HG02798 (cell line): ENCODE results near the gene TMEM53.

ENCODE experiments used
- ATAC-seq: cut with Tn5 transposase; IDR thresholded peaks from one replicate; pipeline ENCODE4 v1.9.1; 2021; ENCODE audit warnings: mild to moderate bottlenecking; ENCODE audit not compliant: unreplicated experiment, poor library complexity

TMEM53 gene

DNA sequence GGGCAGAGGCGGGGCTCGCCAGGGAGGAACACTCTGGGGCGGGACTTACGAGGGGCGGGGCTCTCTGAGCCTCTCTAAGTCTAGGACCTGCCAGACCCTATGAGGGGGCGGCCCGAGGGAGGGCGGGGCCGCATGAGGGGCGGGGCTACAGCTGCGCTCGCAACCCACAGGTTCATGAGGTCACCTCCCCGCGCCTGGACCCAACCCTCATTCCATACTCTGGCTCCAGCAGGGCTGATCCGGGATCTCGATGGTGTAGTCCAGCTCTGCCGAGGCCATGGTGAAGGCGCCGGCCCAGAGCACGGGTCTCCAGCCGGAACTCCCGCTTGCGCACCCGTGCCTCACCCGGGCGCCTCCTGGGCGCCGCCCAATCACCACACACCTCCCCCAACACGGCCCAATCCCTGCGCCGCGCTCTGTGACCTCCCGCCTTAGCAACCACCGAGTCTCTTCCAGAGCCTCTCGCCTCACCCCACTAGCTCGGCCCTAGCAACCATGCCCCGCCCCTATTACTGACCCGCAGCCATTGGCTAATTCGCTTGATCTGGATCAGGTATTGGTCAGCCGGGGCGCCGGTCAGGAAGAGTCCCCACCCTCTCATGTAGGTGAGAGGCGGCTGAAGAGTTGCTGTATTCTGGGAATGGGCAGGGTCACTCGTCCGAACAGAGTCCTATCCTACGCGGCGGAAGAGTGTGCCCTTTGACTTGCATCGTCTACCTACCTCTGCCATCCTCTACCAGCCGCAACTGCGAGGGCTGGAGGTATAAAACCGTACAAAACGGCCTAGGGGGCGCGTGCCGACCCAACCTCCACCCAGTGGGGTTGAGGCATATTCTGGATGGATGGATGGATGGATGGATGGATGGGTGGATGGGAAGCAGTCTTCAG lies at the start of gene TMEM53, which contains the start of gene ARMH1:
Gene TMEM53 (minus strand): TSS at position 369 of the 888 bp plus-strand sequence. CDS start 90 bp downstream, at position 279.
Gene ARMH1 (plus strand): TSS at position 602 of the 888 bp plus-strand sequence. CDS start 14,984 bp downstream, outside the sequence.
- peak; percentile 95 for ATAC-seq

DNA sequence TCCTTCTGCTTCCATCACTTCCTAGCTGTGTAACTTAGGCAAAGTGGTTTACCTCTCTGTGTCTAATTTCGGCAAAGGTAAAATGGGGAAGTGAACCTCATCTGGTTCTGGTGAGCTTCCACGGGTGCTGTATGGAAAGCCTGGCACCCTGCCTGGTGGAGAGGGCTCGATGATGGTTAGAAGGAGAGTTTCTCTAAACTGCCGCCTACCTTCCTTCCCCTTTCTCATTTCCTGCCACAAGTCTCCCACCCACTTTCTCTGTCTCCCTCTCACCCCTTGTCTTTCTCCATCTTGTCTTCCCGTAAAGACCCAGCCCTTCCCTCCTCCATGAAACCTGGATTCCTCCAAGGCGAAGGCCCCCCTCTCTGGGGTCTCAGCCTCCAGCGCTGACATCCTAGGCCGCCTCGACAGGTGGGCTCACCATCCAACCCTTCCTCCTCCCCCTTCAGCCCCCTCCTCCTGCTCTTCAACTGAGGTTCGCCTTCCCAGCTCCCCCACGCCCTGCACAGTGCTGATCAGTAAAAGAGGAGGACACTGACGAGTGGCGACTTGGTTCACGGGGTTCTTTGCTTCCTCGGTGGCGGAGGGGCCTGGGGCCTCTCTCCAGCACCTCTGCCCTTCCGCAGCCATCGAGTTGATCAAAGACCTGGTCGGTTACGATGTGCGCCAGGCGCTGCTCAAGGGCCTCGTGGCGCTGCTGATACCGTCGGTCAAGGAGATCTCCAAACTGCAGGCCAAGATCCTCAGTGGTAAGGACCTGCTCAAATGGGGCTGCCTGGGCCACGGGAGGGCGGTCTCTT lies 49.4 kb upstream of the TMEM53 start:
- ATAC-seq: no peak

DNA sequence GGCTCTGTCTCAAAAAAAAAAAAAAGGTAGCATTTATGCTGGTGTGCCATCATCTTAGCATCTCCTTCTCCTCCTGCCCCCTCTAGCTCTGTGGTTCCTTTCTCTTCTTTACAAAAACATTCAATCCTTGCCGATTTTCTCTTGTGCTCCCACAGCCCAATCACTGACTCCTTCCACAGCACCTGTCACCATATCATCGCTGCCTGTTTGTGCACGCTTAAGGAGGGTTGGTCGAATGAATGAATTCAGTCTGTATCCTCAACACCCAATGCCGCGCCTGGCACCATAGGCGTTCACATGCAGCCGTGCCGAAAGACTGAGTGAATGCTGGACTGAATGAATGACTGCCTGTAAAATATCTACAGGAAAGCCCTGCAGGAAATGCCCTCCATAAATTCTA lies 48.8 kb upstream of the TMEM53 start:
- ATAC-seq: no peak

DNA sequence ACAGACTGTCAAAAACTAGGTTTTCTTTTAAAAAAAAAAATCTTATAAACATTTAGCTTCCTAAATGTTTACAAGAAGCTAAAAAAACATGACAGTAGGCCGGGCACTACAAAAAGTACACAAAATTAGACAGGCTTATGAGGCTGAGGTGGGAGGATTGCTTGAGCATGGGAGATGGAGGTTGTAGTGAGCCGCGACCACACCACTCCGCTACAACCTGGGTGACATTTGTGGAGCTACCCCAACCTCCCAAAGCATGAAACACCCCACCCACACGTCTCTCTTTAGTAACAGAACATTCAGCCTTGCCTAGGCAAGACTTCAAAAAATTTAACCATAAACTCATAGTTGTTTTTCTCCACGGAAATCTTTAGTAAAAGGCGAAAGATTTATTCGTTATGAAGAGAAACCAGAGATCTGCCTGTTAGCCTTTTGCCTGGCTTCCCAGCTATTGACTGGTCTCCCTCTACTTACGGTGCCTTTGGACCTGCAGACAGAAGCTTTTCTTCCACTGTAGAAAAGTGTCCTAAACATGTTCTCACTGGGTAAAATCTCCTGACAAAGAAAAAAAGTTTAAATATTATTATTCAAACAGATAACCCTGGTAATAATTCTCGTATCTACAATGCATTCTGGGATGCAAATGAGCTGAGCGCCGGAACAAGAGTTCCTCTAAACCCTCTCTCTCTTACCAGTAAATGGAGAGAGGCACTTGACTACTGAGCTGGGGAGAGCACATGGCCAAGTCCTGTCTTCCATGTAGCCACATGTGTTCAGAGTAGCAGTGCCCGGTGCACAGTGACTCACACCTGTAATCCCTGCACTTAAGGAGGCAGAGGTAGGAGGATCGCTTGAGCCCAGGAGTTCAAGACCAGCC lies 47.4 kb upstream of the TMEM53 start:
- peak; percentile 79 for ATAC-seq

DNA sequence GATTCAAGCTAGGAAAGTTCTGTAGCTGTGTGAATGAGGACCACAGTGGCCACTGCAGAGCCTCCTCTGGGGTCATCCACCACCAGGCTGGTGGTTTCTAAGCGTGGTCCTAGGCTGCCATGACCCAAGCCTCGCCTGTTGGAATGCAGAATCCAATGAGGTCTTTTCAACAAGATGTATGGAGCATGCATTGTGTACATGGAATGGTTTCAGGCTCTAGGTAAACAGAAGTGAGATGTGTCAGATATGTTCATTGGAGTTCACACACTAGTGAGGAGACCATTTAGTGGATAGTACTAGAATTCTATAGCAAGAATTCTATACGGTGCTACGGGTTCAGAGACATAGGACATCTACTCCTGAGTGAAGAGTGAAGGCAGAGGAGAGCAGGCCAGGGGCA lies 46.0 kb upstream of the TMEM53 start:
- no peak for ATAC-seq

DNA sequence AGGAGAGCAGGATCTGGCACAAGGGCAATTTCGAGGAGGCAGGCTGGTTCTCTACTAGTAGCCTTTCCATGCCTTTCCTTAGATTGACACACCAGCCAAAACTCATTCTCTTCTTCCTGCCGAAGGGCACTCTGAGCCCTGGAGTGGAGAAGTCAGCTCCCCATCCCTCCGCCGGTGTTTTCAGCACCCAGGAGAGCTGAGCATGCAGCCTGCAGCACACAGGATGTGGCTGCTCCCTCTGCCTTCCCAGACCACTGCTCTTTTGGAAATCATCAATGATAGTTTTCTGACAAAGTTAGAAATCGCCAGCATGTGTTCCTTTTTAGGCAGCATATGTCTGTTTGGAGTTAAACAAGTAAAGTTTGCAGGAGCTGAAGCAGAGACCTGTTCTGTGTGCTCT lies 45.0 kb upstream of the TMEM53 start:
- no peak for ATAC-seq

DNA sequence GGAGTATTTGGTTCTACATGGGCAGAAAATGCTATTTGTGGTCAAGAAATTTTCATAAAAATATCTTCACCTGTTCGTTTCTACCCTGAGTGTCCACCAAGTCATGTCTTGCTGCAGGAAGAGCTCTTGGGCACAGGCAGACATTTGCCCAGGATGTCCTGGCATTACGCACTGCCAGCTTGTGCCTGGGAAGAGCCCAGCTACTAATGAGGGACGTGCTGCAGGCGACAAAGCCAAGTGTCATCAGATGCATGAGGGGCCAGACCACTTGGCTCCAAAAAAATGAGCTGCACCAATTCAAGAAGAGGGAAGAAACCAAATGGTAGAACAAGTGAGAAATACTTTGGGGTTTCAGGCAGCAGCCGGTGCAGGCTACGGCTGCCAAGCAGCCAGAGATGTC lies 43.8 kb upstream of the TMEM53 start:
- no peak for ATAC-seq

DNA sequence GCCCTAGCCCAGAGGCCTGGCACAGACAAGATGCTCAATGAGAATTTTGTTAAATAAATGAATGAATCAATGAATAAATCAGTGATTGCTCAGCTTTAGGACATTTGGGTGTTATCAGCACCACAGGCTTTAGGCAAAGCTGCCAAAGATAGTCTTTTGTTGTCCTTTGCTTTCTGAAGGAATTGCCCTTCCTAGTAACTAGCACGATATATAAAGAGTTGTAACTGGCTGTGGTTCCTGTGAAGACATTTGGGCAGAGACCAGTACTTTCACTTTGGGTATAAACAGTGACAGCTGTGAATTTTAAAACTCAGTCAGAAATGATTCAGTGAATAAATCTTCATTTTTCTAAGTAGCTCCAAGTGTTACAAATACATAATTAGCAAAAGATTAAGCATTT lies 43.4 kb upstream of the TMEM53 start:
- ATAC-seq: no peak

DNA sequence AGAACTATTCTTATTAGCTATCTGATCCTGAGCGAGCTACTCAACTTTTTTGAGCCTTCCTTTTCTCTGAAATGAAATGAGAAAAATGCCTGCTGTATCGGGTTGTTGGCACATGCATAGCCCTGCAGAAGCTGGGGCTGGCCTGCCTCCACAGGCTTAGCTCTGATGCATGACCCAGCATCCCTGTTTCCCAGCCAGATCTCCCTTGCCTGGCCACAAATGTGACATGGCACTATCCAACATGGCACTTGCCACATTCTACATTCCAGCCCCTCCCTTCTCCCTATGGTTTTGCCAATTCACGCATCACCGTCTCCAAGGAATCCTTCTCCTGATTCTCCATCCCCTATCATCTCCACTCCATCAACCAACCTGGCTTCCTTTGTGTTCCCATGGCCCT lies 42.9 kb upstream of the TMEM53 start:
- ATAC-seq: no peak

DNA sequence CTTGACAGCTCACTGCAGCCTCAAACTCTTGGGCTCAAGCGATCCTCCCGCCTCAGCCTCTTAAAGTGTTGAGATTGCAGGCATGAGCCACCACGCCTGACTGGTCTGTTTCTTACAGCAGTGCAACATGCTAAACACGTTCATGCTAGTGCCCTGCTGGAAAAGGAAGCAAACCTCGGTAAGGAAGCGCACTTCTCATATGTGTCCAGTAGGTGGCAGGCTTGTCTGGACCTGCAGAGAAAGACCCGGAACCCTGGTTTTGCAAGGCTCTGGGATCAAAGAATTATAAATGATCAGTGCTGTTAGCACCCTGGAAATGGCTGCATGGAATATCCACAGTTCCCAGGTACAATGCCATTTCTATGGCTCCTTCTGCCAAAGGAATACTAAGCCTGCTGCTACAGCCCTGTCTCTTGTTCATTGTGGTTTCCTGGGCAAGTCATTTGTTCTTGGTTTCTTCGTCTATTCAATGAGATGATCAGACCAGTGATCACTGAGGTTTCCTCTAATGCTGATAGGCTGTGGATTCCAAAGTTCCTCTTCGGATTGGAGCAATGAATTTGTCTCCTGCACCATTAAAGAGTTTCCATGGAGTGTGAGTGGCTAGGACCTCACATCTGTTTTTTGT lies 40.8 kb upstream of the TMEM53 start:
- peak; percentile 66 for ATAC-seq

DNA sequence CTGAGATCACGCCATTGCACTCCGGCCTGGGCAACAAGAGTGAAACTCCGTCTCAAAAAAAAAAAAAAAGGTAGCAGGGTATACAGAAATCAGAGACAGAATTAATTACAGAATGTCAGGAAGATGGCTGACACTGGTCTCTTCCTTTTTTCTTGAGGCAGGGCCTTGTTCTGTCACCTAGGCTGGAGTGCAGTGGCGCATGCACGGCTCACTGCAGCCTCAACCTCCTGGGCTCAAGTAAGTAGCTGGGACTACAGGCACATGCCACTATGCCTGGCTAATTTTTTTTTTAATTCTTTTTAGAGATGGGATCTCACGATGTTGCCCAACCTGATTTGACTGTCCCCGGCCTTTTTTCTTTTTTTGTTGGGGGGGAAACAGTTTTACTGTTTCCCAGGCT lies 40.3 kb upstream of the TMEM53 start:
- no peak for ATAC-seq

DNA sequence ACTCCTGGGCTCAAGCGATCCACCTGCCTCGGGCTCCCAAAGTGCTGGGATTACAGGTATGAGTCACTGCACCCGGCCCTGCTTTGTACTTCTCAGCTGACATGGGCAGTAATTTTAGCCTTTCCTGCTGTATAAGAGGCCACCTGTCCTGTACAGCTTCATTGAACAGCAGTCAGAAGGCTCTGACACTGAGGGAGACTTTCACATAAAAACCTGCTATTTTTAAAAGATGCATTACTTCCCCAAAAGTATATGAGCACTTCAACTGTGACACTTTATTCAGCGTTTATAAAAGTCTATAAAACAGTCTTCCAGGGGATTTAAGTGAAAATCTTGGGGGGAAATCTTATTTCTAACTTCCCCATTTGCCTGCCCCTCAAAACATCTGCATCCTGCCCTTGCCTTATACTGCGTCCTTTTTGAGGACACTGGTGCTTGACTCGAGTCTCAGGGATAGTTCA lies 39.1 kb upstream of the TMEM53 start:
- ATAC-seq: no peak

DNA sequence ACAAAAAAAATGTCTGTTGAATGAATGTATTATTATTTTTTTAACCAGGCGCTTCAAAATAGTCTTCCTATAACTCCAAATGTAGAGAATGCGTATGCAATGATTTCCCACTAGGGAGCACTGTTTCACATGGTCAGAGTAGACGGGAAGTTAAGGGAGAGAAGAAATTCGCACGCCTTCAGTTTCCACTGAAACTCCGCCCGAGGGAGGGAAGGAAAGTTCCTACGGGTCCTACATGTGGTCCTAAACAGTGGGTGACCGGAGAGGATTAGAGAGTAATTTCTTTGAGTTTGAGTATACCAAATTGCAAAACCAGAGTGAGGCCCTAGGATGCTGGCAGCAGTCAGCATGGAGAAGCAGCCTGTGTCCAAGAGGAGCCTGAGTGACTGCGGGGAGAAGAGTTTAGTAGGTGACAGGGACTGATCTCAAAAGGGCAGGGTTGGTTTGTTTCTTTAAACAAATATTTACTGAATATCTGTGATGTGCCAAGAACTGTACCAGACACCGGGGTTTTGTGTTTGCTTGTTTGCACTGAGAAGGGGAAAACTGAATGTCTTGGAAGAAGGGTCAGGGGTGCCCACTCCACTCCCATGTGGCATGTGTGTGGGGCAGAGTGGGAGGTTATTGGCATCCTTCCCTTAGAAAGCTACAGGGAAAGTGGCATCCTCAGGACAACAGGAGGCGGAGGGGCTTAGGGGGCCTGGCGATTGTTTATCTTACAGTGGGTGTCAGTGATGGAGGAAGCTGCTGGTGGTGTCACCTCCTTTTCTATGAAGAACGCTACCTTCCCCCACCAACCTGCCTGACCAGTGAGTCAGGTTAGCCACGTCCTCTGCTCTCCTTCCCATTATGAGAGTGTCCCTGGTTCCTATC lies 33.9 kb upstream of the TMEM53 start:
- ATAC-seq: no peak

DNA sequence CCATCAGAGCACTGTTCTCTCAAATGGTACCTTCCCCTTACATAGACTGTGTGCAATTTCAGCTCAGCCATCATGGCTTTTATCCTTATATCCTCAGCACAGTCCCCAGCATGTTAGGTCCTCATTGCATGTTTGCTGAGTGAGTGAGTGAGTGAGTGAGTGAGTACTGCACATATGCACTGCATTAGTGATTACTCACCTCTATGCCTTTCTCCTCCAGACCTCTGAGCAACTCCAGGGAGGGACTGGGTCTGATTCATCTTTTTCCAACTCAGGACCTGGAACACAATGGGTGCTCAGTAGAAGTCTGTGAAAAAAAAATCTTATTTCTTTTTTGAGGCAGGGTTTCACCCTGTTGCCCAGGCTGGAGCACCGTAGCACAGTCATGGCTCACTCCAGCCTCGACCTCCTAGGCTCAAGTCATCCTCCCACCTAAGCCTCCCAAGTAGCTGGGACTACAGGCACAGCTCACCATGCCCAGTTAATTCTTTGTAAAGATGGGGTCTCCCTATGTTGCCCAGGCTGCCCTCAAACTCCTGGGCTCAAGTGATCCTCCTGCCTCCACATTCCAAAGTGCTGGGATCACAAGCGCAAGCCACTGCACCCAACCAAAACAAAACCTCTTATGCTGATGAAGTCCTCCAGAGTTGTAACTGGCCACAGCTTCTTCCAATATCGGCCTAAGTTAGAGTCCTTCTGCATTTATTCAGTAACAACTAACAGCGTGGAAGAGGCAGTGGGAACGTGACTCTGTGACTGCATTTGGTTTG lies 33.0 kb upstream of the TMEM53 start:
- no peak for ATAC-seq

DNA sequence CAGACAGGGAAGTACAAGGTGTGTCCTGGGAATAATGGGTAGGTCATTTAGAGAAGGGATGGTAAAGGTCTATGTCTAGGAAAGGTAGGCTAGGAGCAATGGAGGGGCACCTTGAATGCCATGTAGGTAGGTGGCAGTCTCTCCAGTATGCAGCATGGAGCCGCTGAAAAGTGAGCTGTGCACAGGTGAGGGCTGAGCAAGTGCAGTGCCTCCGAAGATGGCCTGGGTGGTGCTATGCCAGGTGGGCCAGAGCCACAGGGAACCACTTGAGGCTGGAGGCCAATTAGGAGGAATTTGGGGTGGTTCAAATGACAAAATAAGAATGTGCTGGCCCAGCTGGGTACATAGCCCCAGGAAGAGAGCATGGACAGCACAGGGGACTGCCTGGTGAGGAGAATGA lies 31.7 kb upstream of the TMEM53 start:
- ATAC-seq: no peak

DNA sequence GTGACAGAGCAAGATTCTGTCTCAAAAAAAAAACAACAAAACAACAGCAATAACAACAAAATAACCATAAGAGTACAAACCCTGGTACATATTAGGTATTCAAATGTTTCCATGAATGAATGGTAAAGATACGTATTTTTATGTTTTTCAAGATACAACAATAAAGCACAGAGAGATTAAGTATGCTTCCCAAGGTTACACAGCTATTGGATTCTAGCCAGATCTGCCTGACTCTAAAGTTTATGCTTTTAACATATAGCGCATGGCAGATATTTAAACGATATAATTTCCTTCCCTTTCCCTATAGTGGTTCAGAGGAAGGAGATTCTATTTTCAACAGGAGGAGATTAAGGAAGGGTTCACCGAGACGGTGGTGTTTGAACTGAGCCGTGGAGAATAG lies 31.2 kb upstream of the TMEM53 start:
- ATAC-seq: no peak

DNA sequence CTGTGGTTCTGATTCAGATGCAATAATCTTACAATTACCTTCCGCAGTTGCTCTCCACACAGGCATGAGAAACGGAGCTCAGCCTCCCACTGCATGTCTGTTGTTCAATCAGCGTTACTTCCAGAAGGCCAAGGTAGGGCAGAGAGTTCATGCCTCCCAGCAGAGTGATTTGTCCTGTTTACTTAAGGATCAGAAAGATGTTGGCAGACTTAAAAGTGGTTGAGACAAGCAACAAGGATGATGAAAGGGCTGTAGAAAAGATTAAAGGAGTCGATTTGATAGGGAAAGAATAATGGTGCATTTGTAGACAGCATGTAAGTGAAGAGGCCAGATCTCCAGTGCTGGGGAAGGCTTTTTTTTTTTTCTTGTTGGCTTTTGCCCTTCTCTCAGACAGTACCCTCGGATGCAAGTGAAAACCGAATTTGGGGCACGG lies 26.9 kb upstream of the TMEM53 start:
- ATAC-seq: no peak

DNA sequence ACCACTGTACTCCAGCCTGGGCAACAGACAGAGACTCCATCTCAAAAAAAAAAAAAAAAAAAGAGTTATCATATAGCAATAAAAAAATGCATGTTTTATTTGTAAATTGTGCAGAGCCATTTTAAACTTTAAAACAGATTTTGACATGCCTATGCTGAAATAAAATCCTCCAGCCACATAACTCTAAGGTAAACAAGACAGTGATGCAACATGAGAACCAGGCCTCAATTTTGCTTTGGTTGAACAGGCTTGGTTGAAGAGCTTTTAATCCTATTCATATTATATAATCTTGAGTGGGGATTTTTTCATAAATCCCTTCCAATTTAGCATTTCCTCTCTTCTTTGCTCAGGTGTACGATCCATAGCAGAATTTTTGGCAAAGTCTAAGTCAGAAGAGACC lies 26.3 kb upstream of the TMEM53 start:
- ATAC-seq: no peak
